ENCODE measurements around the gene PRSS8. TPM values are rescaled to one million over a fixed set of nuclear protein-coding genes. Genes with fewer than 3 reads are reported as not detected.
"Not testable (repeated sequence)": the region's sequence is repeated elsewhere in the genome, so short reads cannot be mapped to it uniquely, and the experiment has no call there.

The PRSS8 gene
- total and polyA plus RNA-seq, 2 donors from 2014 or later: 64.6 to 187 TPM

GRCh38 chr16:31179219-31179746 is 43.8 kb upstream of the PRSS8 start:
- peak overlapping the region; percentile 67 to 93 (median 77) for H3K9ac ChIP-seq (ENCODE audit: low read length in 3 of 3)
- H3K9me3 ChIP-seq (ENCODE audit: control insufficient read depth in 2 of 3, insufficient read depth in 1 of 3, low read length in 3 of 3): no peaks in the 10 kb centered on the region
- intact Hi-C loops (cut with DNase I): no loop called here
- DNase-seq (no peak), FAIRE-seq (no peak)
- TF ChIP-seq, protein P1, sequence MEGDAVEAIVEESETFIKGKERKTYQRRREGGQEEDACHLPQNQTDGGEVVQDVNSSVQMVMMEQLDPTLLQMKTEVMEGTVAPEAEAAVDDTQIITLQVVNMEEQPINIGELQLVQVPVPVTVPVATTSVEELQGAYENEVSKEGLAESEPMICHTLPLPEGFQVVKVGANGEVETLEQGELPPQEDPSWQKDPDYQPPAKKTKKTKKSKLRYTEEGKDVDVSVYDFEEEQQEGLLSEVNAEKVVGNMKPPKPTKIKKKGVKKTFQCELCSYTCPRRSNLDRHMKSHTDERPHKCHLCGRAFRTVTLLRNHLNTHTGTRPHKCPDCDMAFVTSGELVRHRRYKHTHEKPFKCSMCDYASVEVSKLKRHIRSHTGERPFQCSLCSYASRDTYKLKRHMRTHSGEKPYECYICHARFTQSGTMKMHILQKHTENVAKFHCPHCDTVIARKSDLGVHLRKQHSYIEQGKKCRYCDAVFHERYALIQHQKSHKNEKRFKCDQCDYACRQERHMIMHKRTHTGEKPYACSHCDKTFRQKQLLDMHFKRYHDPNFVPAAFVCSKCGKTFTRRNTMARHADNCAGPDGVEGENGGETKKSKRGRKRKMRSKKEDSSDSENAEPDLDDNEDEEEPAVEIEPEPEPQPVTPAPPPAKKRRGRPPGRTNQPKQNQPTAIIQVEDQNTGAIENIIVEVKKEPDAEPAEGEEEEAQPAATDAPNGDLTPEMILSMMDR (IDR thresholded peaks at IDR 0.05; ENCODE audit: borderline replicate concordance, extremely low read depth, insufficient read depth): no peak
- no peaks in the 10 kb centered on the region for H3K27me3 ChIP-seq (ENCODE audit: control insufficient read depth, insufficient read depth, low read length)
- peak overlapping the region; percentile 70 to 89 (median 83) for H3K4me3 ChIP-seq (ENCODE audit: low read length in 3 of 3)
- H3K4me1 ChIP-seq (ENCODE audit: control insufficient read depth in 2 of 3, insufficient read depth in 2 of 3, low read depth in 1 of 3, low read length in 3 of 3): peaks cover 3 to 19% (median 15%) of the 10 kb centered on the region in 3 donors
- H3K36me3 ChIP-seq (ENCODE audit: control insufficient read depth in 2 of 3, insufficient read depth in 3 of 3, low read length in 3 of 3): peaks cover 3 to 22% (median 14%) of the 10 kb centered on the region in 3 donors
- peak overlapping the region; percentile 96 to 99 for H3K27ac ChIP-seq (ENCODE audit: low read depth in 2 of 2, low read length in 2 of 2)

DNA sequence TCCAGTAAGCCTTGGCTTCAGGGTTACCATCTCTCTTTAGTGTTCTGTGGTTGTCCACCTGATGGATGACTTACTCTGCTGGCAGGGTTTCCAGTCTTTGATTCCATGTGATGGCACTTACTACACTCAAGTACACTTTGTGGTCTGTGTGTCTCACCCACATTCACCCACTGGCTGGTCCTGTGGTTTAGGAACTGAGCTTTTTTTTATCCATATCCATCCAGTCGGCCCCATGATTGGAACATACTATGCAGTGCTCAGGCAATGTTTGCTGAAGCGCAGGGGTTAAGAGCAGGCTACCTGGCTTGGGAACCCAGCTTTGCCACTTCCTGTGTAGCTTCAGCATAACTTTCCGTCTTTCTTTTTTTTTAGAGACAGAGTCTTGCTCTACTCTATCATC is 41.6 kb upstream of the PRSS8 start:
- Histone ChIP-seq H3K4me3 (ENCODE audit: low read length in 3 of 3) (no peak overlapping the region), H3K9ac (ENCODE audit: low read length in 3 of 3) (no peak overlapping the region), H3K27me3 (ENCODE audit: control insufficient read depth, insufficient read depth, low read length) (no peaks in the 10 kb centered on the region), H3K4me1 (ENCODE audit: control insufficient read depth in 2 of 3, insufficient read depth in 2 of 3, low read depth in 1 of 3, low read length in 3 of 3) (peaks cover 3 to 13% (median 9%) of the 10 kb centered on the region in 3 donors), H3K27ac (ENCODE audit: low read depth in 2 of 2, low read length in 2 of 2) (no peak overlapping the region), H3K9me3 (ENCODE audit: control insufficient read depth in 2 of 3, insufficient read depth in 1 of 3, low read length in 3 of 3) (no peaks in the 10 kb centered on the region), H3K36me3 (ENCODE audit: control insufficient read depth in 2 of 3, insufficient read depth in 3 of 3, low read length in 3 of 3) (peaks cover 0 to under 1% (median 0%) of the 10 kb centered on the region in 3 donors)
- TF ChIP-seq, protein P1 (IDR thresholded peaks at IDR 0.05; ENCODE audit: borderline replicate concordance, extremely low read depth, insufficient read depth): no peak
- intact Hi-C loops (cut with DNase I): no loop called here
- no peak for FAIRE-seq
- no peak for DNase-seq

DNA sequence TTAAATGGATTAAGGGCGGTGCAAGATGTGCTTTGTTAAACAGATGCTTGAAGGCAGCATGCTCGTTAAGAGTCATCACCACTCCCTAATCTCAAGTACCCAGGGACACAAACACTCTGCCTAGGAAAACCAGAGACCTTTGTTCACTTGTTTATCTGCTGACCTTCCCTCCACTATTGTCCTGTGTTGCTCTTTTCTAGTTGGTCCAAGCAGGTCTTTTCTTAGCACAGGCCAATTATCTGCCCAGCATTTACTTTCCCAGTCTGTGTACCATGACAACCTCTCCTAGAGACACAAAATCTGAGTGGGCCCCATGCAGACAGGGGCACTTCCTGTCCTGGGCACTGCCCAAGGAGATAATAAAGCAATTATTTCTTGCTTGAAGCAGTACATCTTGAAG is 34.5 kb upstream of the PRSS8 start:
- intact Hi-C loops (cut with DNase I): not testable (repeated sequence)

GRCh38 chr16:31168848-31169247 is 33.3 kb upstream of the PRSS8 start:
- Histone ChIP-seq H3K9ac (ENCODE audit: low read length in 3 of 3) (no peak overlapping the region), H3K9me3 (ENCODE audit: control insufficient read depth in 2 of 3, insufficient read depth in 1 of 3, low read length in 3 of 3) (no peaks in the 10 kb centered on the region), H3K4me3 (ENCODE audit: low read length in 3 of 3) (no peak overlapping the region), H3K27ac (ENCODE audit: low read depth in 2 of 2, low read length in 2 of 2) (no peak overlapping the region), H3K4me1 (ENCODE audit: control insufficient read depth in 2 of 3, insufficient read depth in 2 of 3, low read depth in 1 of 3, low read length in 3 of 3) (no peaks in the 10 kb centered on the region), H3K27me3 (ENCODE audit: control insufficient read depth, insufficient read depth, low read length) (no peaks in the 10 kb centered on the region), H3K36me3 (ENCODE audit: control insufficient read depth in 2 of 3, insufficient read depth in 3 of 3, low read length in 3 of 3) (no peaks in the 10 kb centered on the region)
- no peak for DNase-seq
- TF ChIP-seq, protein P1 (IDR thresholded peaks at IDR 0.05; ENCODE audit: borderline replicate concordance, extremely low read depth, insufficient read depth): no peak
- intact Hi-C loops (cut with DNase I): no loop called here
- no peak for FAIRE-seq

More for the DNA sequence above, 34.5 kb upstream of the PRSS8 start:
- not testable (repeated sequence) for H3K27ac ChIP-seq (ENCODE audit: low read depth in 2 of 2, low read length in 2 of 2); H3K9ac ChIP-seq (ENCODE audit: low read length in 3 of 3); DNase-seq; FAIRE-seq; H3K36me3 ChIP-seq (ENCODE audit: control insufficient read depth in 2 of 3, insufficient read depth in 3 of 3, low read length in 3 of 3); H3K4me3 ChIP-seq (ENCODE audit: low read length in 3 of 3); H3K27me3 ChIP-seq (ENCODE audit: control insufficient read depth, insufficient read depth, low read length); H3K4me1 ChIP-seq (ENCODE audit: control insufficient read depth in 2 of 3, insufficient read depth in 2 of 3, low read depth in 1 of 3, low read length in 3 of 3); H3K9me3 ChIP-seq (ENCODE audit: control insufficient read depth in 2 of 3, insufficient read depth in 1 of 3, low read length in 3 of 3)

All from kidney (tissue), 14 donors.